Right ventricle myocardium superior (tissue), 1 donor: Measurements from ENCODE around the gene NFATC1. TPM values are rescaled to one million over a fixed set of nuclear protein-coding genes. Genes with fewer than 3 reads are reported as not detected.

Source experiments
- ATAC-seq: fragments of 200-7000 bp; cut with Tn5 transposase; one replicate; pipeline ENCODE4 v1.9.1; 2020; ENCODE audit warnings: mild to moderate bottlenecking; ENCODE audit not compliant: poor library complexity
- DNase-seq: peaks from one replicate; pipeline ENCODE4 v3.0.0-alpha.2; 2020
- intact Hi-C: fragments of 100-400 bp; cut with DNase I; formaldehyde crosslinking; loops from one replicate; pipeline ENCODE4 v1.11.2; 2022
- long read RNA-seq: library from polyadenylated mRNA; unstranded; transcript quantifications from one replicate; pipeline ENCODE4 v2.0.0, GENCODE V29; 2021
- total RNA-seq: library from RNA; stranded (reverse); fragmentation: NEBNext Ultra II Directional; extraction: Animal tissue kit (Norgen Biotek cat#: 25700); gene quantifications from one replicate; pipeline ENCODE4 v1.2.1, GENCODE V29; 2021
- donor health status: DM: no; HTN: yes; CAD: no; lungs with severe emphysema.

Gene NFATC1
- 19.8 TPM for total RNA-seq
- long read RNA-seq, full-length matches to known transcripts = 19 of 62 reads
- long read RNA-seq, partial matches to known transcripts = 40 of 62 reads
- long read RNA-seq, other reads (novel, unspliced or antisense) = 3 of 62 reads

DNA sequence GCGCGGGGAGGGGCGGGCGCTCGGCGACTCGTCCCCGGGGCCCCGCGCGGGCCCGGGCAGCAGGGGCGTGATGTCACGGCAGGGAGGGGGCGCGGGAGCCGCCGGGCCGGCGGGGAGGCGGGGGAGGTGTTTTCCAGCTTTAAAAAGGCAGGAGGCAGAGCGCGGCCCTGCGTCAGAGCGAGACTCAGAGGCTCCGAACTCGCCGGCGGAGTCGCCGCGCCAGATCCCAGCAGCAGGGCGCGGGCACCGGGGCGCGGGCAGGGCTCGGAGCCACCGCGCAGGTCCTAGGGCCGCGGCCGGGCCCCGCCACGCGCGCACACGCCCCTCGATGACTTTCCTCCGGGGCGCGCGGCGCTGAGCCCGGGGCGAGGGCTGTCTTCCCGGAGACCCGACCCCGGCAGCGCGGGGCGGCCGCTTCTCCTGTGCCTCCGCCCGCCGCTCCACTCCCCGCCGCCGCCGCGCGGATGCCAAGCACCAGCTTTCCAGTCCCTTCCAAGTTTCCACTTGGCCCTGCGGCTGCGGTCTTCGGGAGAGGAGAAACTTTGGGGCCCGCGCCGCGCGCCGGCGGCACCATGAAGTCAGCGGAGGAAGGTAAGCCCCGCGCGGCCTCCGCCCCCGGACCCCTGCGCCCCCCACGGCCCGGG, at the start of gene NFATC1:
TSS of gene NFATC1 (plus strand) at position 170 of the 644 bp plus-strand sequence. CDS start at position 465, 295 bp downstream.
- intact Hi-C loops = loop anchor here (5.0 kb wide), 1 partner anchor 111 kb away; no protein-coding TSS in a partner anchor
- DNase-seq = peak; percentile 89
- peak; percentile 56 for ATAC-seq

DNA sequence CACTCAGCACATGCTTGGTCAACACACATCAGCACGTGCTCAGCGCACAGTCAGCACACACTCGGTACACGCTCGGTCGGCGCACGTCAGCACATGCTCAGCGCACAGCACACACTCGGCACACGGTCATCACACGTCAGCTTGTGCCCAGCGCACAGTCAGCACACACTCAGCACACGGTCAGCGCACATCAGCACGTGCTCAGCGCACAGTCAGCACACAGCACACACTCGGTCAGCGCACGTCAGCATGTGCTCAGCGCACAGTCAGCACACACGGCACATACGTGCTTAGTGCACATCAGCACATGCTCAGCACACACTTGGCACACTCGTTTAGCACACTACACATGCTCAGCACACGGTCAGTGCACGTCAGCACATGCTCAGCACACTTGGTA, 49.7 kb upstream of the NFATC1 start:
- no peak for DNase-seq
- intact Hi-C loops = no loop called here

DNA sequence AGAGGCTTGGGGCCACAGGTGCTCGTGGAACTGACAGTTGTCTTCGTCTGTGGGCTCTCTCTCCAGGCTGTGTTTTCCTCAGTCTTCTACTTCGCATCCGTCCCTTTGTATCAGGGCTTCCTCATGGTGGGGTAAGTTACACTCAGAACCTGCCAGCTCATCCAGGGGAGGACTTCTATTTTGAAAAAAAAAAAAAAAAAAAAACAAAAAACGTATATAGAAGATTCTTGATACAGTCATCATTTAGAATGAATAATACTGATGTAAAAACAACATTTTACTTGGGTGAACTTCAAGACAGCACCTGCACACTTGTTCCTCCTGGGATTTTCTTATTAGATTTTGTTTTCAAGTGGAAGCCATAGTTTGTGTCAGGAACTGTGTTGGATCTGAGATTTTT, 47.7 kb upstream of the NFATC1 start:
- ATAC-seq = no peak
- DNase-seq = no peak
- intact Hi-C loops = no loop called here

More for the DNA sequence above, 49.7 kb upstream of the NFATC1 start:
- ATAC-seq = no peak

DNA sequence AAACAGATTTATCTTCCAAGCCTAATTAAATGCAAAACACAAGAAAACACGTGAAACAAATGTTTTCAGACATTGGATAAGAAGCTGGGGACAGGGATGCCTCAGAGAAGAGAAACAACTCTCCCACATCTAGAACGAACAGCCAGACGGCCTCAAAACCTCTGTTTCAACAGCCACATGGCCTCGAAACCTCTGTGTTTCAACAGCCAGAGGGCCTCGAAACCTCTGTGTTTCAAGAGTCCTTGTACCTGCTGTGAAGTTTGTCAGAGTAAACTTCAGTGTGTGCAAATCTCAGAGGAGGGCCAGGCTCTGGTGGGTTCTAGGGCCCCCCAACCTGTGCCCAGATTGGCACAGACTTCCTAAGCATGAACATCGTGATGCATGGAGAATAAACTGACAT, 43.3 kb upstream of the NFATC1 start:
- ATAC-seq (no peak), DNase-seq (no peak)
- intact Hi-C loops = no loop called here

DNA sequence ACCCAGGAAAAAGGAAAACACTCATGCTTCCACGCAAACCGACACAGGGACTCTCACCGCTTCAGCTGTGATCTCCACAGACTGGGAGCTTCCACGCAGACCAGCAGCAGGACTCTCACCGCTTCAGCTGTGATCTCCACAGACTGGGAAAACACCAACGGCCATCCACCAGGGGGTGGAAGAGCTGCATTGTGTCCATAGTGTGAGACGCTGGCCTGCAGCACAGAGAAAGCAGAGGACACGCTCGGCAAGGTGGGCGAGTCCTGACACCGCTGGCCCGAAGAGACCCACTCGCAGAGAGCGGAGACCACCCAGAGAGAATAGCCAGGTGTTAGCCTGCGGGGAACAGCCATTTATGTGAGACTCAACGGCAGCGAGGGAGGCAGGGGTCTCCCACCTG, 42.5 kb upstream of the NFATC1 start:
- ATAC-seq (no peak), DNase-seq (no peak)
- intact Hi-C loops = no loop called here

DNA sequence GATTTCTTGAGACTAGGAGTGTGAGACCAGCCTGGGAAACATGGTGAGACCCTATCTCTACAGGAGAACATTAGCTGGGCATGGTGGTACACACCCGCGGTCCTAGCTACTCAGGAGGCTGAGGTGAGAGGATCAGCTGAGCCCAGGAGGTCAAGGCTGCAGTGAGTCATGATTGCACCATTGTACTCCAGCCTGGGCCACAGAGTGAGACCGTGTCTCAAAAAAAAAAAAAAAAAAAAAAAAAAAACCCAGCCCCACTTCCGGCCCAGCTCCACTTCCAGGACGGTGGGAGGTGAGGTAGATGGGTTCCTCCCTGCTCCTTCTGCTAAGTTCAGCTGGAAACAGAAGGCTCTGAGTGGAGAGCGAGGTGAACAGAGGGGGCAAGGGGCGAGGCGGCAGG, 41.4 kb upstream of the NFATC1 start:
- ATAC-seq (no peak), DNase-seq (no peak)
- intact Hi-C loops = no loop called here

DNA sequence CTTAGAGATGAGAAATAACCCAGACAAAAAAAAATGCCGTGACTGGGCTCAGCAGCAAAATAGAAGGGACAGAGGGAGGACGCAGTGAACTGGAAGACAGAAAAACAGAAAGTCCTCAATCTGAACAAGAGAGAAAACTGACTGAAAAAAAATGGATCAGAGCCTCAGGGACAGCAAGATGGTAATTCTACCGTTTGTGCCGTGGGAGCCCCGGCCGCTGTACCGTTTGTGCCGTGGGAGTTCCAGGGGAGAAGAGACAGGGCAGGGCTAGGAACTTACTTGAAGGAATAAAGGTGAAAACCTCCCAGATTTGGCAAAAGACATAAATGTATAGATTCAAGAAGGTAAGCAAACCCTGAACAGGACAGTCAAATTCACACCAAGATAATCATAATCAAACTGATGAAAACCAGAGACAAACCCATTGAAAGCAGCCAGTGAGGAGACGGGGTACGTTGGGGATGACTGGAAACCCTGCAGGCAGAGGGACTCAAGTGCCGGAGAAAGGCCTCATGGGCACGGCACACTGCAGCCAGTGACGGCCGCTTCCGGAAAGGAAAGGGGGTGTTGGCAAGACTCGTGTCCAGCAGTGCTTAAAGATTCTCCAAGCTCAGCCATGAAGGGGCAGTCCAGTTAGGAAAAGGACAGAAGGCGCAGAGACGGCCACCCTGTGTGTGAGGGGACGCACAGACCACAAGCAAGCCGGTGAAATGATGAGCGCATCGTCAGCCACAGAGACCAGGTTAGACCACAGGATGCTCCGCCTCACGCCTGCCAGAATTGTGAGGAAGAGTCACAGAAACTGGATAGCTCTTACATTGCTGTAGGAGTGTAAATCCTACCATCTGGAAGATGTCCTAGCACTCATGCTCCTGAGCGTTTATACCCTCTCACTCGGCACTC, 40.0 kb upstream of the NFATC1 start:
- no peak for ATAC-seq
- intact Hi-C loops = no loop called here
- DNase-seq = no peak

DNA sequence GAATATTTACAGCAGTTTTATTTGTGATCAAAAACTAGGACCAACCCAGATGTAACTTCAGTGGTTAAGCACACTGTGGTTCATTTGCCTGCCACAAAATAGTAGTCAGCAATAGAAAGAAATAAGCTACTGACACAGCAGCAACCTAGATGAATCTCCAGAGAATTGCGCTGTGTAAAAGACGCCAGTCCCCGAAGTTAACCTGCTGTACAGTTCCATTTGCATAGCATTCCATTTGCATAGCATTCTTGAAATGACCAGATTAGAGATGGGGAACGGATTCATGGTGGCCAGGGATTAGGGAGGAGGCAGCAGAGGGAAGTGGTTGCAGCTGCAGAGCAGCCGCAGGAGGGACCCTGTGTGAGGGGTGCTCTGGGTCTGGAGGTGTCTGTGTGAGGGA, 39.3 kb upstream of the NFATC1 start:
- intact Hi-C loops = no loop called here
- ATAC-seq (no peak), DNase-seq (no peak)

DNA sequence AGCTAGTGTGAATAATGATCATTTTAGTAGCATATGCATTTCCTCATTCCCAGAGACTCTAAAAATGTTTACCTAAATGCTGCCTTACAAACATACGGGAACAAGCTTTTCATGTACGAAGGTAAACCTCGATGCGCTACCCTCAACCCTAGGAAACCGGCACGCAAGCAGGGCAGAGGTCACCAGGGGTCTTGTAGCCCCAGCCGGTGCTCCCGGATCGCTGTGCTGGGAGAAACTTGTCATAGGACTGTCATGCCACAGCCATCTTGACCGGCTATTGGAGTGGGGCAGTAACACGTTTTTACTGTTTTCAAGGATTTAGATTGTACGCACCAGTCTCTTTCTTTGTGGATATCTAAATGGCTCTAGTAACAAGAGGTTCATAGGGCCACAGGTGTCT, 34.8 kb upstream of the NFATC1 start:
- ATAC-seq (no peak), DNase-seq (no peak)
- intact Hi-C loops = no loop called here

DNA sequence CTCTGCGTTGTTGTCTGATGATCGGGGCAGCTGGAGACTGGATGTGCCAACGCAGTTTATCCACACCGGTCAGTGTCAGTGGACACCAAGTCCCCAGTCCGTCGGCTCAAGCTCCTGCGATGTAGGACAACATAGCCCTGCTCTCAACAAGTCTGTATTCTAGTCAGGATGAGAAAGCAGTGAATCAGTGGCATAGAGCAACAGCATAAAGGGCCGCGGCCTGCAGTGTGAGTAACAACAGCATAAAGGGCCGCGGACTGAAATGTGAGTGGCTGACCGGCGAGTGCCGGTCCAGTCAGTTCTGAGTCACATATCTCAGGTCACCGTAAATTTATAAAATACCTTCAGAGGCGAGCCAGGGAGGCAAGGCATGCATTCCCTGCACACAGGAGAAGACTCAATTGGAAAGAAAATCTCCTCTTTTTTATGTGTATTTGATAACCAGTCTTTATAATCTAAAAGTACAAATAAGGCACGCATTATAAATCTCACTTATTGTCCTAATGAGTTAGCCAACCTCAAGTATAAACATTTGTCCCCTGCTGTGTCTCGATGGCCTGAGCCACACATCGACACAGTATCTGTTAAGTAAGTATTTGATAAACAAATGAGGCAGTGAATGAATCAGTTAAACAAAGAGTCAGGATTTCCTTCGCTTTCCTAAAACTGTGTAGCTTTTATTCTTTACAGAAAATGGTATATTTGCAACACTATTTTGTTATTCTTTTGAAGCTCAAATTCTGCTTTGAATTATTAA, 33.8 kb upstream of the NFATC1 start:
- ATAC-seq (no peak), DNase-seq (no peak)
- intact Hi-C loops = no loop called here

DNA sequence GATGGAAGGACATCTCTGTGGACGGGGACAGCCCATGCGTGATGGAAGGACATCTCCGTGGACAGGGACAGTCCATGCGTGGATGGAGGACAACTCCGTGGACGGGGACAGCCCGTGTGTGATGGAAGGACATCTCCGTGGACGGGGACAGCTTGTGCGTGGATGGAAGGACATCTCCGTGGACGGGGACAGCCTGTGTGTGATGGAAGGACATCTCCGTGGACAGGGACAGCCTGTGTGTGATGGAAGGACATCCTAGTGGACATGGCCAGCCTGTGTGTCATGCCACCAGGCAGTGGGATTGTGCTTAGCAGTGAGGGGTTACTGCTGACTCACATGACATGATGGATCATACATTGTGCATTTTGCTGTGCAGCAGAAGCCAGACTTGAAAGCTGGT, 30.0 kb upstream of the NFATC1 start:
- intact Hi-C loops = no loop called here
- ATAC-seq (no peak), DNase-seq (no peak)

DNA sequence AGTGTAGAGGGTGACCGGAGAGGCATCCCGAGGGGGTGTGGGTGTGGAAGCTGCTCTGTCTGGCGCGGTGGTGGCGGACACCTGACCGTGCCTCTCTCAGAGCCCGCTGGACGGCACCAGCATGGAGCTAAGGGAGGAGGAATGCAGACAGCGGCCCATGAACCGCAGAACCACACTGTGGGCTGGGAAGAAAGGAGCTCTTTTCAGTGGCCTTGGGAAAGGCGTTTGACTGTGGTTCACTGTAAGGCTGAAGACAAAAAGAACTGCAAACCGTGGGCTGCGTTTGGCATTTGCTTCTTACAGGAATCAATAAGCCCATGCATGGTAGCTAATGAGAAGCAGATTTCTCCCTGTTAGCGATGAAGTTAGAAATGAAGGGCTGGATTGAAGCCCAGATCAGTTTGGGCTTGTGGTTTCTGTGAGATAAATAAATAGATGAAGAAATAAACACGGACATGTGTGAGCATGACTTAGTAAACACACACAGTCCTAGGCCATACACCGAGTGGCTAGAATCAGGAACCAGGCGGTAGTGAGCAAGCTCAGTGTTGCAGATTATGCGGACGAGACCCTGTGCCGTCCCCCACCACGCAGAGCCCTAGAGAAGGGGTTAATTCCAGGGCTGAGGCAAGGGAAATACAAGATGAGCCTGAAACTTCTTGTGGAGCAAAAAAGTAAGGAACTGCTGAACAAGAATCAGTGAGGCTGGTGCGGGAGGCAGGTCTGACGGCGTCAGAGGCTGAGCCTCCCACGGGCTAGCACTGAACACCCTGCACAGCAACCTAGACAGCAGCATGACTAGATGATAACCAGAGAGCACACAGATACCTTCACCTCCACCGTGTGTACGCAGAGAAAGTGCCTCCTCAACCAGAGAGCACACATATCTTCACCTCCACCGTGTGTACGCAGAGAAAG, 29.3 kb upstream of the NFATC1 start:
- DNase-seq (no peak), ATAC-seq (no peak)
- intact Hi-C loops = no loop called here

DNA sequence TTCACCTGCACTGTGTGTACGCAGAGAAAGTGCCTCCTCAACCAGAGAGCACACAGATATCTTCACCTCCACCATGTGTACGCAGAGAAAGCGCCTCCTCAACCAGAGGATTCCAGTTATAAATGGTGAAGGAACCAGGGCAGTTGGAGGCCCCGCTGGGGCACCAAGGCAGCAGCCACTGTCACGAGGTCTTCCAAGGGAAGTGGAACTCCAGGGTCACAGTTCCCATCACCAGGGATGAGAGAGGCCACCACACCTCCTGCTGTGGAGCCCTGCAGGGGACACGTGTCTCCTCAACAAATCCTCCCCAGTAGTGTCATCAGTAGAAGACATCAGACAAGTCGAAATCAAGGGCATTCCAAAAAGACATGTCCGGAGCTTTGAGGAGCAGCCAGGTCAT, 28.2 kb upstream of the NFATC1 start:
- no peak for DNase-seq
- no peak for ATAC-seq
- intact Hi-C loops = no loop called here

DNA sequence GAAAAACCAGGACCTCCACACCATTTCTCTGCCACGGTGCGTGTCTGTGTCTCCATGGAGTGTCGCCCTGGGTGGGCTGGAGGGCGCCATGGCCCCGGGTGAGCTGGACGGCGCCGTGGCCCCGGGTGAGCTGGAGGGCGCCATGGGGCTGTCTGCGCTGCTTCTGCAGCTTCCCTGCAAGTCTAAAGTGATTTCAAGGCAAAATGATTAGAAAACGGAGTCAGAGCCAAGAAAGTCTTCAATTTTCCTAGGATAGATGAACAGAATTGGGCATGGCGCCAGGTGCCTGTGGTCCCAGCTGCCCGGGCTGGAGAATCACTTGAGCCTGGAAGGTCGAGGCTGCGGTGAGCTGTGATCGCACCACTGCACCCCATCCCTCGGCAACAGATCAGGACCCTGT, 27.7 kb upstream of the NFATC1 start:
- intact Hi-C loops = no loop called here
- ATAC-seq (no peak), DNase-seq (no peak)

DNA sequence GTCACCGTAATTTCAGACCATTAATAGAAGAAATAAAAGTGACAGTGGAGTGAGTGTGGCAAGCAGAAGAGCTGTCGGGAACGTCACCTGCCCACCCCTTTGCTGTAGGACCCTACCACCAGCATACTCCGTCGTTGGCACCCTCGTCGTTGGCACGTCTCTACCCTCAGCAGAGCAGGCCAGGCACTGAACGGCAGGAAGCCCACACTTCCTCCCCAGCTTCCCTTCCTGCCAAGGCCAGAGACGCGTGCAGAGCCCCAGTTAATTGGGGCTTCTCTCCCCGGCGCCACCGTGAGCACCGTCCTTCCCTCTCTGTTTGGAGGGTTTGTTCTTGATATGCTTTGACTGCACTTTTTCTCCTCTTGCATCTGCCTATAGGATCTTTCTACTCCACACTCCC, 27.0 kb upstream of the NFATC1 start:
- DNase-seq (no peak), ATAC-seq (no peak)
- intact Hi-C loops = no loop called here

DNA sequence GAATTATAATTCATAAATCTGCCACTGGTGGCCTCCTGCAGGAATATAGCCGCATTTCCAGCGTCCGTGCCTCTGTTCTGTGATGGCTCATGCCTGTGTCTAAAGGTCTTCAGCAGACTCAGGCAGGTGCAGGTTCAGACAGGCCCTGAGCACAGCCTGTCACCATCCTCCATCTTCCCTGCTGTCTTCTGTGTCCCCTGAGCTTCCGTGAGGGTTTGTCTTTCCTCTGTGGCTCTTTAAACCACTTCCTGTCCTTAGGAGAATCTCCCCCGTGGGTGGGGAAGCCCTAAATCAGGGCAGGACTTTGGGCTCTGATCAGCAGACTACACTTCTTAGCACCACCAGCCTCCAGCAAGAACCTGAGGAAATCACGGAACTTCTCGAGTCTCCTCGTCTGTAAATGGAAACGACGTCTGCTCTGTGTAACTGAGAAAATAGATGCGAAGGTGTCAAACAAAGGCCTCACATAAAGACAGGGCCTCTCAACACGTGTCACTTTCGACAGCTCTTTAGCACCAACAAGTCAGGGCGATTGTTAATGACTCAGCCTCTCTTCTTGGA, 24.1 kb upstream of the NFATC1 start:
- intact Hi-C loops = no loop called here
- ATAC-seq (no peak), DNase-seq (no peak)

DNA sequence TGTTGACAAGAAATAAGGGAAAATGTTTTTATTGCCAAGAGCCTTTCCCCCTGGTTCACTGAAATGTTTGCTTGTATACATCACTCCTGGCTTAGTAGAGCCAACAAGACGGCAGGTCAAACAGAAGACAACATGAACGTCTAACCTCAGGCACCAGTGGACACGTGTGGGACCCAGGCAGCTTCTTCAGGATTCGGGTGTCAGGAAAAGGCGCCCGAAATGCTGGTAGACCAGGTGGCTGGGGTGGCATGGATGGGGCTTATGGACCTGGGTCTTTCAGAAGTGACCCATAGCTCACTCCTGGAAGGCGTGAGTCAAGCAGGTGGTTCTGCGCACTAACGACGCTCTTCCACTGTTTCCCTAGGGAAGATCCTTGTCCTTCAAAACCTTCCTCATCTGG, 23.3 kb upstream of the NFATC1 start:
- no peak for ATAC-seq
- DNase-seq = no peak
- intact Hi-C loops = no loop called here

DNA sequence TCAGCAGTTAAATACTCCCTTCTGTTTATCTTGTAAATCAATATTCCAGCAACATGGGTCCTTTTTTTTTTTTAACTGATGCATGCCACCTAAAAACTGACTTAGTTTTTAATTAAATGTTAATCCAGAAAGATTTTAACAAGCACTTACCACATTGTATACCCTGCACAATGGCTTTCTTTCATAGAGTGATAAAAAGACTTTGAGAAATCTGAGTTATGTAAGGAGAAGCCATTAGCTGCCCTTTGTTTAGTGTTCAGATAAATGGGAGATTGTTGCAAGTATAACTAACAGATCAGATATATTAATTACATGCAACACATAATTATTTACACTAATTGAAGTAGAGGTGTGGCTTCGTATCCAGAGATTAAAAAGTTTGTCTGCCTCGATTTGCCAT, 22.7 kb upstream of the NFATC1 start:
- intact Hi-C loops = no loop called here
- DNase-seq (no peak), ATAC-seq (no peak)
